Dedifferentiated amniotic fluid mesenchymal stem cell (primary cell): ENCODE measurements around the gene DLG2.

Source experiments
- DNase-seq: peaks from one replicate; pipeline ENCODE4 v3.0.0-alpha.2; 2016; ENCODE audit errors: extremely low spot score

The DLG2 gene

GRCh38 chr11:85558411-85558810 lies 68.7 kb downstream of the DLG2 start:
- DNase-seq: no peak

- DNase-seq: no peak
Measured at GRCh38 chr11:85551881-85552280, 75.3 kb downstream of the DLG2 start.

- DNase-seq: no peak
Measured at GRCh38 chr11:85541683-85542082, 85.5 kb downstream of the DLG2 start.

GRCh38 chr11:85540635-85541205 lies 86.4 kb downstream of the DLG2 start:
- DNase-seq: no peak

- no peak for DNase-seq
Measured at GRCh38 chr11:85540181-85540580, 87.0 kb downstream of the DLG2 start.

GRCh38 chr11:85539740-85540139 lies 87.4 kb downstream of the DLG2 start:
- DNase-seq: no peak

- DNase-seq: no peak
Measured at GRCh38 chr11:85539029-85539689, 88.0 kb downstream of the DLG2 start.

GRCh38 chr11:85536438-85536837 lies 90.7 kb downstream of the DLG2 start:
- no peak for DNase-seq

GRCh38 chr11:85534806-85535205 lies 92.3 kb downstream of the DLG2 start:
- DNase-seq: no peak

- DNase-seq: no peak
Measured at GRCh38 chr11:85531191-85531897, 95.8 kb downstream of the DLG2 start.

- no peak for DNase-seq
Measured at GRCh38 chr11:85530634-85531033, 96.5 kb downstream of the DLG2 start.

GRCh38 chr11:85526564-85526963 lies 100.6 kb downstream of the DLG2 start:
- DNase-seq: no peak

- DNase-seq: no peak
Measured at GRCh38 chr11:85525686-85526085, 101.5 kb downstream of the DLG2 start.

GRCh38 chr11:85517272-85517671 lies 109.9 kb downstream of the DLG2 start:
- no peak for DNase-seq

GRCh38 chr11:85495918-85496317 lies 131.2 kb downstream of the DLG2 start:
- no peak for DNase-seq

GRCh38 chr11:85494396-85494795 lies 132.7 kb downstream of the DLG2 start:
- no peak for DNase-seq

- DNase-seq: no peak
Measured at GRCh38 chr11:85485902-85486301, 141.2 kb downstream of the DLG2 start.

- DNase-seq: no peak
Measured at GRCh38 chr11:85483861-85484260, 143.3 kb downstream of the DLG2 start.

- DNase-seq: no peak
Measured at GRCh38 chr11:85481862-85482261, 145.3 kb downstream of the DLG2 start.

GRCh38 chr11:85475660-85476517 lies 151.3 kb downstream of the DLG2 start:
- no peak for DNase-seq

GRCh38 chr11:85472953-85473352 lies 154.2 kb downstream of the DLG2 start:
- DNase-seq: no peak

- DNase-seq: no peak
Measured at GRCh38 chr11:85464283-85464682, 162.9 kb downstream of the DLG2 start.
